Small intestine (tissue), 7 donors: ENCODE results near the gene POLR1B. TPM values are rescaled to one million over a fixed set of nuclear protein-coding genes. Genes with fewer than 3 reads are reported as not detected.
"Not testable (repeated sequence)": the region's sequence is repeated elsewhere in the genome, so short reads cannot be mapped to it uniquely, and the experiment has no call there.

ENCODE experiments used
- DNase-seq, 2 donors: peaks; one replicate each; pipeline versions ENCODE4 v3.0.0 to v3.0.0-alpha.2; 2013
- FAIRE-seq: peaks from 2 replicates; lab custom pipeline; 2012; peaks lifted over from hg19 to GRCh38; lab: Jason Lieb, UNC
- H3K27ac ChIP-seq, 3 donors: one replicate each; pipeline ENCODE4 v1.5.1; 2013; ENCODE audit warnings: low read length in 2 of 3, mild to moderate bottlenecking in 2 of 3, control low read depth in 1 of 3, inconsistent platforms in 1 of 3, low read depth in 1 of 3, moderate library complexity in 1 of 3
- H3K27me3 ChIP-seq, 3 donors: one replicate each; pipeline ENCODE4 v1.6.1; 2013; ENCODE audit warnings: low read length in 3 of 3, inconsistent platforms in 1 of 3; ENCODE audit not compliant: control insufficient read depth in 3 of 3, insufficient read depth in 3 of 3
- H3K36me3 ChIP-seq, 3 donors: one replicate each; pipeline ENCODE4 v1.6.1; 2013; ENCODE audit warnings: low read length in 3 of 3, inconsistent platforms in 1 of 3, low read depth in 1 of 3, mild to moderate bottlenecking in 1 of 3, moderate library complexity in 1 of 3; ENCODE audit not compliant: control insufficient read depth in 3 of 3, insufficient read depth in 2 of 3
- H3K4me1 ChIP-seq, 3 donors: one replicate each; pipeline ENCODE4 v1.6.1; 2013; ENCODE audit warnings: low read length in 2 of 3, inconsistent platforms in 1 of 3, low read depth in 1 of 3, mild to moderate bottlenecking in 1 of 3, moderate library complexity in 1 of 3; ENCODE audit not compliant: control insufficient read depth in 3 of 3, insufficient read depth in 2 of 3
- H3K4me3 ChIP-seq, 3 donors: one replicate each; pipeline ENCODE4 v1.5.1; 2013; ENCODE audit warnings: low read length in 3 of 3, control low read depth in 1 of 3, inconsistent platforms in 1 of 3, low read depth in 1 of 3, mild to moderate bottlenecking in 1 of 3, moderate library complexity in 1 of 3
- H3K9me3 ChIP-seq, 2 donors: one replicate each; pipeline ENCODE4 v1.6.1; 2013; ENCODE audit warnings: low read depth in 1 of 2, low read length in 1 of 2; ENCODE audit not compliant: control insufficient read depth in 2 of 2, insufficient read depth in 1 of 2
- WGBS, 3 donors: extraction: QIAGEN DNeasy Blood & Tissue Kit; methylation state at CpG; one replicate each; pipeline ENCODE4 v1.1.7; 2013; 5-methylcytosine and 5-hydroxymethylcytosine counted together
- polyA plus RNA-seq, 4 donors: library from polyadenylated mRNA; stranded (reverse) in 3 of 4; unstranded in 1 of 4; fragments of 200-250 nt in 3 of 4; fragments of 120-200 nt in 1 of 4; gene quantifications; one replicate each; pipeline versions ENCODE4 v1.2.1 to v1.2.3, GENCODE V29; 2013
- donor health status: healthy with polysubstance abuse.
- donor health status: control.
- donor health status: control.
- donor health status: Bipolar disorder and iron deficiency.
- donor health status: healthy.

POLR1B gene
- polyA plus RNA-seq, 4 donors: 3.8 to 21.8 (median 6.0) TPM

GRCh38 chr2:112566104-112566503, 23.8 kb downstream of the POLR1B start:
- no peaks in the 10 kb centered on the region for H3K4me1 ChIP-seq
- peaks cover 10 to 57% (median 24%) of the 10 kb centered on the region in 3 donors for H3K36me3 ChIP-seq
- no peak overlapping the region for H3K4me3 ChIP-seq
- peaks cover 0 to 15% of the 10 kb centered on the region in 2 donors for H3K9me3 ChIP-seq
- no peaks in the 10 kb centered on the region for H3K27me3 ChIP-seq
- no peak overlapping the region for H3K27ac ChIP-seq
- WGBS, 3 donors: 70 to 84% (median 77%) methylated on average over 3 of the region's 3 CpGs
- FAIRE-seq (no peak), DNase-seq (no peak)

- not testable (repeated sequence) for H3K4me1 ChIP-seq, H3K27me3 ChIP-seq, FAIRE-seq, DNase-seq, H3K27ac ChIP-seq, H3K4me3 ChIP-seq
- Histone ChIP-seq H3K36me3 (peaks cover 10 to 57% (median 24%) of the 10 kb centered on the region in 3 donors), H3K9me3 (peaks cover 0 to 15% of the 10 kb centered on the region in 2 donors)
- 93 to 100% (median 94%) methylated on average over 5 of the region's 5 CpGs for WGBS, 3 donors
Observed at GRCh38 chr2:112566508-112566907, 24.2 kb downstream of the POLR1B start.

- Histone ChIP-seq H3K27ac (no peak overlapping the region), H3K36me3 (peaks cover 16 to 51% (median 35%) of the 10 kb centered on the region in 3 donors), H3K4me3 (no peak overlapping the region), H3K4me1 (no peaks in the 10 kb centered on the region), H3K9me3 (peaks cover 0 to 15% of the 10 kb centered on the region in 2 donors), H3K27me3 (no peaks in the 10 kb centered on the region)
- WGBS, 3 donors: 83 to 86% (median 84%) methylated on average over 7 of the region's 7 CpGs
- no peak for DNase-seq
- no peak for FAIRE-seq
Observed at GRCh38 chr2:112572005-112572404, 29.7 kb downstream of the POLR1B start.

- Histone ChIP-seq H3K4me3 (no peak overlapping the region), H3K27ac (no peak overlapping the region), H3K4me1 (peaks cover 0 to 3% (median 0%) of the 10 kb centered on the region in 3 donors), H3K27me3 (no peaks in the 10 kb centered on the region), H3K9me3 (no peaks in the 10 kb centered on the region), H3K36me3 (peaks cover 9 to 27% (median 15%) of the 10 kb centered on the region in 3 donors)
- no peak for DNase-seq
- WGBS, 3 donors: 63 to 86% (median 71%) methylated on average over 4 to 5 of the region's 5 CpGs
- FAIRE-seq: no peak
Observed at GRCh38 chr2:112577756-112578155, 35.5 kb downstream of the POLR1B start.

GRCh38 chr2:112579241-112579640, 37.0 kb downstream of the POLR1B start:
- Histone ChIP-seq H3K27ac (no peak overlapping the region), H3K27me3 (no peaks in the 10 kb centered on the region), H3K4me3 (no peak overlapping the region), H3K4me1 (peaks cover 0 to 9% (median 0%) of the 10 kb centered on the region in 3 donors), H3K9me3 (no peaks in the 10 kb centered on the region), H3K36me3 (peaks cover 3 to 16% (median 10%) of the 10 kb centered on the region in 3 donors)
- FAIRE-seq: no peak
- peak in 1 of 2 donors; percentile 4 for DNase-seq

GRCh38 chr2:112580084-112580483, 37.8 kb downstream of the POLR1B start:
- H3K27me3 ChIP-seq: no peaks in the 10 kb centered on the region
- peaks cover 0 to 9% (median 7%) of the 10 kb centered on the region in 3 donors for H3K36me3 ChIP-seq
- H3K9me3 ChIP-seq: no peaks in the 10 kb centered on the region
- WGBS, 3 donors: 92 to 94% (median 93%) methylated on average over 7 of the region's 7 CpGs
- H3K4me1 ChIP-seq: peaks cover 2 to 12% (median 2%) of the 10 kb centered on the region in 3 donors
- no peak for FAIRE-seq
- H3K27ac ChIP-seq: no peak overlapping the region
- H3K4me3 ChIP-seq: no peak overlapping the region
- DNase-seq: no peak

- Histone ChIP-seq H3K4me1 (peaks cover 4 to 18% (median 7%) of the 10 kb centered on the region in 3 donors), H3K27ac (no peak overlapping the region), H3K27me3 (no peaks in the 10 kb centered on the region), H3K4me3 (no peak overlapping the region), H3K9me3 (no peaks in the 10 kb centered on the region), H3K36me3 (peaks cover 0 to 19% (median 2%) of the 10 kb centered on the region in 3 donors)
- DNase-seq (peak; percentile 65 to 66), FAIRE-seq (no peak)
- WGBS, 3 donors: 31 to 41% (median 38%) methylated on average over 10 of the region's 10 CpGs
Observed at GRCh38 chr2:112582314-112582746, 40.1 kb downstream of the POLR1B start.

- H3K9me3 ChIP-seq: no peaks in the 10 kb centered on the region
- H3K27ac ChIP-seq: peak overlapping the region; percentile 95 to 100 (median 98)
- H3K27me3 ChIP-seq: no peaks in the 10 kb centered on the region
- peak overlapping the region; percentile 69 to 73 (median 71) for H3K4me3 ChIP-seq
- H3K4me1 ChIP-seq: peaks cover 4 to 18% (median 7%) of the 10 kb centered on the region in 3 donors
- peak; percentile 37 to 54 for DNase-seq
- 37 to 49% (median 37%) methylated on average over 19 of the region's 19 CpGs for WGBS, 3 donors
- FAIRE-seq: no peak
- peaks cover 0 to 24% (median 2%) of the 10 kb centered on the region in 3 donors for H3K36me3 ChIP-seq
Observed at GRCh38 chr2:112583497-112584133, 41.4 kb downstream of the POLR1B start.
